Measurements from ENCODE around the gene GPR32. TPM values are rescaled to one million over a fixed set of nuclear protein-coding genes. Genes with fewer than 3 reads are reported as not detected.
"Not testable (repeated sequence)": the region's sequence is repeated elsewhere in the genome, so short reads cannot be mapped to it uniquely, and the experiment has no call there.

The GPR32 gene
- total RNA-seq, 1 experiment from 2014 or later = not detected

DNA sequence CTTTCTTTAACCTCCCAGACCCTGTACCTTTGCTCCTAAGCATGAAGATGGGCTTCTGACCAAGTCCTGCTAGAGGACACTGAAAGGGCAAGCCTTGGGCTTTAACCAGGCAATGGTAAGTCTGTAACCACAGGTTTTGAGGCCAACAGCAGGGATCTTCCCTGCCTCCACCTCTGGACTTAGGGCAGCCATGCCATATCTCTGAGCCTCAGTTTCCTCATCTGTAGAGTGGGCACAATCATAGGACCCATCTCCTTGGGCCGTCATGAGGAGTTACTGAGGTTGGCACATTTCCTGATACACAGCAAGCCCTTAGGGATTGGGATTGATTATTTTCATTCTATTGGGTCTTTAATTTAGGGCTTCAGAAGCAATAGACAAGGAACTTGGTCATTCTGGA, 38.6 kb downstream of the GPR32 start (continued):
- TF ChIP-seq, protein P1, sequence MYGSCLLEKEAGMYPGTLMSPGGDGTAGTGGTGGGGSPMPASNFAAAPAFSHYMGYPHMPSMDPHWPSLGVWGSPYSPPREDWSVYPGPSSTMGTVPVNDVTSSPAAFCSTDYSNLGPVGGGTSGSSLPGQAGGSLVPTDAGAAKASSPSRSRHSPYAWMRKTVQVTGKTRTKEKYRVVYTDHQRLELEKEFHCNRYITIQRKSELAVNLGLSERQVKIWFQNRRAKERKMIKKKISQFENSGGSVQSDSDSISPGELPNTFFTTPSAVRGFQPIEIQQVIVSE (CRISPR knock-in tag; IDR thresholded peaks at IDR 0.05; ENCODE audit: borderline replicate concordance) = no peak
- no peak for TF ChIP-seq EMX1 (CRISPR knock-in tag; IDR thresholded peaks at IDR 0.05)
- TF ChIP-seq, protein P2, sequence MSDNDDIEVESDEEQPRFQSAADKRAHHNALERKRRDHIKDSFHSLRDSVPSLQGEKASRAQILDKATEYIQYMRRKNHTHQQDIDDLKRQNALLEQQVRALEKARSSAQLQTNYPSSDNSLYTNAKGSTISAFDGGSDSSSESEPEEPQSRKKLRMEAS (CRISPR knock-in tag; IDR thresholded peaks at IDR 0.05) = no peak
- TF ChIP-seq ZNF263 (CRISPR knock-in tag; IDR thresholded peaks at IDR 0.05; ENCODE audit: low read depth) = no peak
- TF ChIP-seq TEAD1 (CRISPR knock-in tag; IDR thresholded peaks at IDR 0.05) = no peak
- no peak for TF ChIP-seq NR2C2 (CRISPR knock-in tag; IDR thresholded peaks at IDR 0.05)
- TF ChIP-seq SMAD3 (CRISPR knock-in tag; IDR thresholded peaks at IDR 0.05; ENCODE audit: borderline replicate concordance) = no peak

DNA sequence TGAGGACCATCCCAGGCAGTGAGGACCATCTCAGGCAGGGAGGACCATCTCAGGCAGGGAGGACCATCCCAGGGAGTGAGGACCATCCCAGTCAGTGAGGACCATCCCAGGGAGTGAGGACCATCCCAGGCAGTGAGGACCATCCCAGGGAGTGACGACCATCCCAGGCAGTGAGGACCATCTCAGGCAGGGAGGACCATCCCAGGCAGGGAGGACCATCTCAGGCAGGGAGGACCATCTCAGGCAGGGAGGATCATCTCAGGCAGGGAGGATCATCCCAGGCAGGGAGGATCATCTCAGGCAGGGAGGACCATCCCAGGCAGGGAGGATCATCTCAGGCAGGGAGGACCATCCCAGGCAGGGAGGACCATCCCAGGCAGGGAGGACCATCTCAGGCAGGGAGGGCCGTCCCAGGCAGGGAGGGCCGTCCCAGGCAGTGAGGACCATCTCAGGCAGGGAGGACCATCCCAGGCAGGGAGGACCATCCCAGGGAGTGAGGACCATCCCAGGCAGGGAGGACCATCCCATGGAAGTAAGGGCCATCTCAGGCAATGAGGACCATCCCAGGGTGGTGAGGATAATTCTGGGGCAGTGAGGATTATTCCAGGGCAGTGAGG, 41.5 kb downstream of the GPR32 start:
- CTCF ChIA-PET, POLR2A ChIA-PET: not testable (repeated sequence)

DNA sequence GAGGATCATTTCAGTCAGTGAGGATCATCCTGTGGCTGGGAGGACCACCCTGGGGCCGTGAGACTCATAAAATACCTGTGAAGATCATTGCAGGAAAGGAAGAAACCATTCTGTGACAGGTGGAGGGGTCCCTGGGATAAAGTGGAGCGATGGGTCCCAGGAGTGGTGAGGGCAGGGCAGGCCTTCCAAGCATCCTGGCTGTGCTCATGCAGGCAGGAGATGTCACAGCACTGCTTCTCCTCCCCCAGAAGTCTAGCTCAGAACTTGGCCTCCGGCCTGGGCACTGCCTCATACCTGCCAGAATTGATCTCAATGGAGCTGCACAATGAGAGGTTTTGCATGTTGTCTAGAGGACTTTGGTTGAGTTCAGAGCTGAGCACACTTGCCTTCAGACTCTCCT, 42.2 kb downstream of the GPR32 start:
- TF ChIP-seq SMAD4 (CRISPR knock-in tag; IDR thresholded peaks at IDR 0.05) (no peak), GTF2I (CRISPR knock-in tag; conservative IDR thresholded peaks at IDR 0.05) (no peak), ZNF263 (CRISPR knock-in tag; IDR thresholded peaks at IDR 0.05; ENCODE audit: low read depth) (no peak), PRRX2 (CRISPR knock-in tag; IDR thresholded peaks at IDR 0.05) (no peak)
- TF ChIP-seq, protein P3, sequence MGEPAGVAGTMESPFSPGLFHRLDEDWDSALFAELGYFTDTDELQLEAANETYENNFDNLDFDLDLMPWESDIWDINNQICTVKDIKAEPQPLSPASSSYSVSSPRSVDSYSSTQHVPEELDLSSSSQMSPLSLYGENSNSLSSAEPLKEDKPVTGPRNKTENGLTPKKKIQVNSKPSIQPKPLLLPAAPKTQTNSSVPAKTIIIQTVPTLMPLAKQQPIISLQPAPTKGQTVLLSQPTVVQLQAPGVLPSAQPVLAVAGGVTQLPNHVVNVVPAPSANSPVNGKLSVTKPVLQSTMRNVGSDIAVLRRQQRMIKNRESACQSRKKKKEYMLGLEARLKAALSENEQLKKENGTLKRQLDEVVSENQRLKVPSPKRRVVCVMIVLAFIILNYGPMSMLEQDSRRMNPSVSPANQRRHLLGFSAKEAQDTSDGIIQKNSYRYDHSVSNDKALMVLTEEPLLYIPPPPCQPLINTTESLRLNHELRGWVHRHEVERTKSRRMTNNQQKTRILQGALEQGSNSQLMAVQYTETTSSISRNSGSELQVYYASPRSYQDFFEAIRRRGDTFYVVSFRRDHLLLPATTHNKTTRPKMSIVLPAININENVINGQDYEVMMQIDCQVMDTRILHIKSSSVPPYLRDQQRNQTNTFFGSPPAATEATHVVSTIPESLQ (CRISPR knock-in tag; IDR thresholded peaks at IDR 0.05) = no peak
- TF ChIP-seq, protein P4, sequence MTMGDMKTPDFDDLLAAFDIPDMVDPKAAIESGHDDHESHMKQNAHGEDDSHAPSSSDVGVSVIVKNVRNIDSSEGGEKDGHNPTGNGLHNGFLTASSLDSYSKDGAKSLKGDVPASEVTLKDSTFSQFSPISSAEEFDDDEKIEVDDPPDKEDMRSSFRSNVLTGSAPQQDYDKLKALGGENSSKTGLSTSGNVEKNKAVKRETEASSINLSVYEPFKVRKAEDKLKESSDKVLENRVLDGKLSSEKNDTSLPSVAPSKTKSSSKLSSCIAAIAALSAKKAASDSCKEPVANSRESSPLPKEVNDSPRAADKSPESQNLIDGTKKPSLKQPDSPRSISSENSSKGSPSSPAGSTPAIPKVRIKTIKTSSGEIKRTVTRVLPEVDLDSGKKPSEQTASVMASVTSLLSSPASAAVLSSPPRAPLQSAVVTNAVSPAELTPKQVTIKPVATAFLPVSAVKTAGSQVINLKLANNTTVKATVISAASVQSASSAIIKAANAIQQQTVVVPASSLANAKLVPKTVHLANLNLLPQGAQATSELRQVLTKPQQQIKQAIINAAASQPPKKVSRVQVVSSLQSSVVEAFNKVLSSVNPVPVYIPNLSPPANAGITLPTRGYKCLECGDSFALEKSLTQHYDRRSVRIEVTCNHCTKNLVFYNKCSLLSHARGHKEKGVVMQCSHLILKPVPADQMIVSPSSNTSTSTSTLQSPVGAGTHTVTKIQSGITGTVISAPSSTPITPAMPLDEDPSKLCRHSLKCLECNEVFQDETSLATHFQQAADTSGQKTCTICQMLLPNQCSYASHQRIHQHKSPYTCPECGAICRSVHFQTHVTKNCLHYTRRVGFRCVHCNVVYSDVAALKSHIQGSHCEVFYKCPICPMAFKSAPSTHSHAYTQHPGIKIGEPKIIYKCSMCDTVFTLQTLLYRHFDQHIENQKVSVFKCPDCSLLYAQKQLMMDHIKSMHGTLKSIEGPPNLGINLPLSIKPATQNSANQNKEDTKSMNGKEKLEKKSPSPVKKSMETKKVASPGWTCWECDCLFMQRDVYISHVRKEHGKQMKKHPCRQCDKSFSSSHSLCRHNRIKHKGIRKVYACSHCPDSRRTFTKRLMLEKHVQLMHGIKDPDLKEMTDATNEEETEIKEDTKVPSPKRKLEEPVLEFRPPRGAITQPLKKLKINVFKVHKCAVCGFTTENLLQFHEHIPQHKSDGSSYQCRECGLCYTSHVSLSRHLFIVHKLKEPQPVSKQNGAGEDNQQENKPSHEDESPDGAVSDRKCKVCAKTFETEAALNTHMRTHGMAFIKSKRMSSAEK (CRISPR knock-in tag; IDR thresholded peaks at IDR 0.05; ENCODE audit: borderline replicate concordance) = no peak
- TF ChIP-seq, protein P5, sequence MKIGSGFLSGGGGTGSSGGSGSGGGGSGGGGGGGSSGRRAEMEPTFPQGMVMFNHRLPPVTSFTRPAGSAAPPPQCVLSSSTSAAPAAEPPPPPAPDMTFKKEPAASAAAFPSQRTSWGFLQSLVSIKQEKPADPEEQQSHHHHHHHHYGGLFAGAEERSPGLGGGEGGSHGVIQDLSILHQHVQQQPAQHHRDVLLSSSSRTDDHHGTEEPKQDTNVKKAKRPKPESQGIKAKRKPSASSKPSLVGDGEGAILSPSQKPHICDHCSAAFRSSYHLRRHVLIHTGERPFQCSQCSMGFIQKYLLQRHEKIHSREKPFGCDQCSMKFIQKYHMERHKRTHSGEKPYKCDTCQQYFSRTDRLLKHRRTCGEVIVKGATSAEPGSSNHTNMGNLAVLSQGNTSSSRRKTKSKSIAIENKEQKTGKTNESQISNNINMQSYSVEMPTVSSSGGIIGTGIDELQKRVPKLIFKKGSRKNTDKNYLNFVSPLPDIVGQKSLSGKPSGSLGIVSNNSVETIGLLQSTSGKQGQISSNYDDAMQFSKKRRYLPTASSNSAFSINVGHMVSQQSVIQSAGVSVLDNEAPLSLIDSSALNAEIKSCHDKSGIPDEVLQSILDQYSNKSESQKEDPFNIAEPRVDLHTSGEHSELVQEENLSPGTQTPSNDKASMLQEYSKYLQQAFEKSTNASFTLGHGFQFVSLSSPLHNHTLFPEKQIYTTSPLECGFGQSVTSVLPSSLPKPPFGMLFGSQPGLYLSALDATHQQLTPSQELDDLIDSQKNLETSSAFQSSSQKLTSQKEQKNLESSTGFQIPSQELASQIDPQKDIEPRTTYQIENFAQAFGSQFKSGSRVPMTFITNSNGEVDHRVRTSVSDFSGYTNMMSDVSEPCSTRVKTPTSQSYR (CRISPR knock-in tag; IDR thresholded peaks at IDR 0.05) = no peak
- TF ChIP-seq, protein P6, sequence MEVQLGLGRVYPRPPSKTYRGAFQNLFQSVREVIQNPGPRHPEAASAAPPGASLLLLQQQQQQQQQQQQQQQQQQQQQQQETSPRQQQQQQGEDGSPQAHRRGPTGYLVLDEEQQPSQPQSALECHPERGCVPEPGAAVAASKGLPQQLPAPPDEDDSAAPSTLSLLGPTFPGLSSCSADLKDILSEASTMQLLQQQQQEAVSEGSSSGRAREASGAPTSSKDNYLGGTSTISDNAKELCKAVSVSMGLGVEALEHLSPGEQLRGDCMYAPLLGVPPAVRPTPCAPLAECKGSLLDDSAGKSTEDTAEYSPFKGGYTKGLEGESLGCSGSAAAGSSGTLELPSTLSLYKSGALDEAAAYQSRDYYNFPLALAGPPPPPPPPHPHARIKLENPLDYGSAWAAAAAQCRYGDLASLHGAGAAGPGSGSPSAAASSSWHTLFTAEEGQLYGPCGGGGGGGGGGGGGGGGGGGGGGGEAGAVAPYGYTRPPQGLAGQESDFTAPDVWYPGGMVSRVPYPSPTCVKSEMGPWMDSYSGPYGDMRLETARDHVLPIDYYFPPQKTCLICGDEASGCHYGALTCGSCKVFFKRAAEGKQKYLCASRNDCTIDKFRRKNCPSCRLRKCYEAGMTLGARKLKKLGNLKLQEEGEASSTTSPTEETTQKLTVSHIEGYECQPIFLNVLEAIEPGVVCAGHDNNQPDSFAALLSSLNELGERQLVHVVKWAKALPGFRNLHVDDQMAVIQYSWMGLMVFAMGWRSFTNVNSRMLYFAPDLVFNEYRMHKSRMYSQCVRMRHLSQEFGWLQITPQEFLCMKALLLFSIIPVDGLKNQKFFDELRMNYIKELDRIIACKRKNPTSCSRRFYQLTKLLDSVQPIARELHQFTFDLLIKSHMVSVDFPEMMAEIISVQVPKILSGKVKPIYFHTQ (CRISPR knock-in tag; IDR thresholded peaks at IDR 0.05) = no peak
- TF ChIP-seq, protein P7, sequence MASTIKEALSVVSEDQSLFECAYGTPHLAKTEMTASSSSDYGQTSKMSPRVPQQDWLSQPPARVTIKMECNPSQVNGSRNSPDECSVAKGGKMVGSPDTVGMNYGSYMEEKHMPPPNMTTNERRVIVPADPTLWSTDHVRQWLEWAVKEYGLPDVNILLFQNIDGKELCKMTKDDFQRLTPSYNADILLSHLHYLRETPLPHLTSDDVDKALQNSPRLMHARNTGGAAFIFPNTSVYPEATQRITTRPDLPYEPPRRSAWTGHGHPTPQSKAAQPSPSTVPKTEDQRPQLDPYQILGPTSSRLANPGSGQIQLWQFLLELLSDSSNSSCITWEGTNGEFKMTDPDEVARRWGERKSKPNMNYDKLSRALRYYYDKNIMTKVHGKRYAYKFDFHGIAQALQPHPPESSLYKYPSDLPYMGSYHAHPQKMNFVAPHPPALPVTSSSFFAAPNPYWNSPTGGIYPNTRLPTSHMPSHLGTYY (CRISPR knock-in tag; IDR thresholded peaks at IDR 0.05) = no peak
- no peak overlapping the region for H3K27ac Mint-ChIP-seq
- peaks cover 25% of the 10 kb centered on the region for H3K9me3 Mint-ChIP-seq
- peaks cover 79% of the 10 kb centered on the region for H3K27me3 Mint-ChIP-seq (ENCODE audit: low read depth)
- ChIA-PET POLR2A (no interaction called here), CTCF (interaction anchor here (0.5 kb wide), 1 partner anchor 491 kb away, joined by 3 read pairs; no protein-coding TSS in a partner anchor)
- DNase-seq (ENCODE audit: low spot score) (no peak), ATAC-seq (no peak)
- H3K4me1 Mint-ChIP-seq = peaks cover 2% of the 10 kb centered on the region
- no peaks in the 10 kb centered on the region; the same call in 1 of the 2 replicates for H3K36me3 Mint-ChIP-seq
- H3K4me3 Mint-ChIP-seq = no peak overlapping the region

More for the DNA sequence above, 41.5 kb downstream of the GPR32 start:
- not testable (repeated sequence) for H3K27ac Mint-ChIP-seq; ATAC-seq; DNase-seq (ENCODE audit: low spot score); H3K4me1 Mint-ChIP-seq; H3K36me3 Mint-ChIP-seq; H3K4me3 Mint-ChIP-seq
- Mint-ChIP-seq H3K9me3 (peaks cover 25% of the 10 kb centered on the region), H3K27me3 (ENCODE audit: low read depth) (peaks cover 80% of the 10 kb centered on the region)
- peak; percentile 45; the same call in 1 of the 2 replicates for TF ChIP-seq ZNF263 (CRISPR knock-in tag; IDR thresholded peaks at IDR 0.05; ENCODE audit: low read depth)
